ES-I3 (cell line): ENCODE results near the gene OR5AS1.
"Not testable (repeated sequence)": the region's sequence is repeated elsewhere in the genome, so short reads cannot be mapped to it uniquely, and the experiment has no call there.

Source experiments
- H3K36me3 ChIP-seq: 2 replicates; pipeline ENCODE4 v1.6.1; 2013; ENCODE audit warnings: mild to moderate bottlenecking, low read length, control low read depth, moderate library complexity; ENCODE audit not compliant: insufficient read depth
- H3K4me1 ChIP-seq: 2 replicates; pipeline ENCODE4 v1.6.1; 2013; ENCODE audit warnings: mild to moderate bottlenecking, control low read depth, low read length; ENCODE audit not compliant: insufficient read depth
- H3K9ac ChIP-seq: 2 replicates; pipeline ENCODE4 v1.6.1; 2013; ENCODE audit warnings: low read depth, mild to moderate bottlenecking, low read length, moderate library complexity
- H3K9me3 ChIP-seq: 2 replicates; pipeline ENCODE4 v1.6.1; 2013; ENCODE audit warnings: mild to moderate bottlenecking, low read length, moderate library complexity; ENCODE audit not compliant: control insufficient read depth, insufficient read depth

OR5AS1 gene

GRCh38 chr11:56027354-56027753 is at the start of gene OR5AS1:
Gene OR5AS1 (plus strand): TSS chr11:56027654. CDS start chr11:56030419, 2,765 bp downstream.
- H3K4me1 ChIP-seq, result no peaks in the 10 kb centered on the region
- H3K9me3 ChIP-seq, result no peaks in the 10 kb centered on the region
- H3K9ac ChIP-seq, result no peak within 1 kb of the TSS
- H3K36me3 ChIP-seq, result no peaks in the 10 kb centered on the region

DNA sequence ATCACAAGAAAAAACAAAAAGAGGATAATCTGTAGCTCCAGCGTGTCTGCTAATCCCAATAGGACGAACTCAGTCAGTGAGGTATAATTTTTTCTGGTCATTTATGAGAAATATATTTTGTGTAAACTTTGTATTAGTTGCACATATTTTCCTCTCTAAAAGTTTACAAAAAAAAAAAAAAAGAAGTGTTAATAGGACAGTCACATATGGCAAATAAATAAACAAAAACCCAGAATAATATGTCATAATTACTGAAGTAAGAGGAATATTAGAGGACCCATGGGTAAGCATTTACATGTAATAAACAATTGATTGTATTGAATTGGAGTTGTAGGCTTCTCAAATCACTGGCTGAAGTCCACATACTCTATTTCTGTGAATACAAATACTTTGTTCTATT is 32.9 kb upstream of the OR5AS1 start, which contains the start of gene OR5F1:
OR5F1 (minus strand) TSS at position 101 of the 400 bp plus-strand sequence; CDS start at position 101, 0 bp downstream.
- H3K9ac ChIP-seq, result no peak within 1 kb of the TSS
- H3K36me3 ChIP-seq, result no peaks in the 10 kb centered on the region
- no peaks in the 10 kb centered on the region for H3K4me1 ChIP-seq
- H3K9me3 ChIP-seq, result peaks cover 2% of the 10 kb centered on the region; the same call in 1 of the 2 replicates

DNA sequence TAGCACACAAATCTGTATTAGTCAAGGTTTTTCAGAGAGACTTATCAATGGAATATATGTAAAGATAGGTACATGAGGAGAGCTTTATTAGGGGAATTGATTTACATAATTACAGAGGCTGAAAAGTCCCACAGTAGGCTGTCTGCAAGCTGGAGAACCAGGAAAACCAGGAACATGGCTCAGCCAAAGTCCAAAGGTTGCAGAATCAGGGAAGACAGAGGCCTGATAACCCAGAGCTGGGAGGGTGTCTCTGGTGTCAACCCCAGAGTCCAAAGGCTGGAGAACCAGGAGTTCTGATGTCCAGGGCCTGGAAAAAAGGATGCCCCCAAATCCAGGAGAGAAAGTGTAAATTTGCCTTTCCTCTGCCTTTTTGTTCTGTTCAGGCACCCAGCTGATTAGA is 16.7 kb upstream of the OR5AS1 start:
- no peaks in the 10 kb centered on the region for H3K36me3 ChIP-seq
- H3K9ac ChIP-seq, result no peak overlapping the region
- H3K9me3 ChIP-seq, result peaks cover 4% of the 10 kb centered on the region; the same call in 1 of the 2 replicates
- H3K4me1 ChIP-seq, result no peaks in the 10 kb centered on the region

- Histone ChIP-seq H3K9me3 (peaks cover 4% of the 10 kb centered on the region; the same call in 1 of the 2 replicates), H3K4me1 (no peaks in the 10 kb centered on the region), H3K36me3 (no peaks in the 10 kb centered on the region), H3K9ac (no peak overlapping the region)
These were observed 13.6 kb upstream of the OR5AS1 start for GRCh38 chr11:56013805-56014204.

DNA sequence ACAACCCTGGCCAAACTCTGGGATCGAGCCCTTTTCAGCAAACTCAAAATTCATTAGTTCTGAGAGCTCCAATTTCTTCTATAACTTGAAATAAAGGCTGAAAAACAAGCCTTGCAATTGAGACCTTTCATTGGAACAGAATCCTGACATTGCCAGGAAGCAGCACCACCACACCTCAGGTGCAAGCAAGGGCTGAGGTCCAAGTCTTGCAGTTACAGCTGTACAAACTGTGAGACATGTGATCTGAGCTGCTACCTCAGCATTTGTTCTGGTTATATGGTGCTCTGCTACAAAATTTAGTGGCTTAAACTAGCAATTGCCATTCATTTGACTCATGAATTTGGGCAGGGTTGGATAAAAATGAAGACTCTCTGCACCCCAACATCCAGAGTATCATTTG is 18.1 kb downstream of the OR5AS1 start:
- Histone ChIP-seq H3K36me3 (no peaks in the 10 kb centered on the region), H3K4me1 (no peaks in the 10 kb centered on the region), H3K9me3 (no peaks in the 10 kb centered on the region; the same call in 1 of the 2 replicates), H3K9ac (no peak overlapping the region)

- Histone ChIP-seq H3K4me1 (no peaks in the 10 kb centered on the region), H3K9me3 (no peaks in the 10 kb centered on the region; the same call in 1 of the 2 replicates)
These were observed 21.0 kb downstream of the OR5AS1 start for GRCh38 chr11:56048480-56048879.

DNA sequence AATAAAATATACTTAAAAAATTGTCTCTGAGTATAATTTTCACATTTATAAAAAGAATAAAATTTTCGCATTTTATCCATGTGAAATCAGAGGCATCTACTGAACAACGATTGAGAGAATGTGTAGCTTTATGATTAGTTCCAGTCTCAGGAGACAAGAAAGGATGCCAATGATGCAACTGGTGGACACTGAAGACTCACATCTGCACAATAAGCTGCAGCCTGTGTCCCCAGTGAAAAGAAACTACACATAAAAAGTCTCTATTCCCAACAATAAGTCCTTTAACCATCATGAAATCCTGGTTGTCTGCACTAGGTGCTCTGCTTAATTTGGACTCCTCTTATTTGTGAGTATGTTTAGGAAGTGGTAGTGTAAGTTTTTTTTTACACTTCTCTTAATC is 22.0 kb downstream of the OR5AS1 start:
- no peaks in the 10 kb centered on the region for H3K36me3 ChIP-seq
- H3K4me1 ChIP-seq, result no peaks in the 10 kb centered on the region
- no peak overlapping the region for H3K9ac ChIP-seq
- H3K9me3 ChIP-seq, result no peaks in the 10 kb centered on the region; the same call in 1 of the 2 replicates

More at GRCh38 chr11:56048480-56048879, 21.0 kb downstream of the OR5AS1 start:
- Histone ChIP-seq H3K9ac (no peak overlapping the region), H3K36me3 (no peaks in the 10 kb centered on the region)

- not testable (repeated sequence) for H3K36me3 ChIP-seq, H3K9ac ChIP-seq, H3K9me3 ChIP-seq
- H3K4me1 ChIP-seq, result peaks cover 19% of the 10 kb centered on the region
These were observed 28.9 kb downstream of the OR5AS1 start for GRCh38 chr11:56056366-56056765.

- peaks cover 19% of the 10 kb centered on the region for H3K4me1 ChIP-seq
- not testable (repeated sequence) for H3K9me3 ChIP-seq, H3K36me3 ChIP-seq, H3K9ac ChIP-seq
These were observed 30.3 kb downstream of the OR5AS1 start for GRCh38 chr11:56057661-56058237.

- H3K4me1 ChIP-seq, result peaks cover 19% of the 10 kb centered on the region
- H3K9me3 ChIP-seq, H3K36me3 ChIP-seq: not testable (repeated sequence)
- H3K9ac ChIP-seq, result peak overlapping the region; percentile 25
These were observed 30.9 kb downstream of the OR5AS1 start for GRCh38 chr11:56058260-56058780.

GRCh38 chr11:56066980-56067379 is 39.5 kb downstream of the OR5AS1 start:
- no peaks in the 10 kb centered on the region for H3K36me3 ChIP-seq
- H3K9ac ChIP-seq, result no peak overlapping the region
- no peaks in the 10 kb centered on the region for H3K9me3 ChIP-seq
- no peaks in the 10 kb centered on the region for H3K4me1 ChIP-seq
